Panc1 (cell line): ENCODE data around the gene CORO2A. TPM values are rescaled to one million over a fixed set of nuclear protein-coding genes. Genes with fewer than 3 reads are reported as not detected.

Source experiments
- ATAC-seq: fragments of 200-7000 bp; cut with Tn5 transposase; 2 replicates; pipeline ENCODE4 v1.9.1; 2020; ENCODE audit warnings: mild to moderate bottlenecking, moderate library complexity
- BruUV-seq: library from RNA; stranded (reverse); fragments of 400-500 nt; replicated peaks from 2 replicates; lab custom pipeline; 2021; lab: Mats Ljungman, UMichigan
- CTCF ChIA-PET: fragments of 300-600 bp; sonication (Branson Sonifier 250); formaldehyde crosslinking; loops from one replicate; lab custom pipeline; 2022; ENCODE audit warnings: antibody characterized with exemption; lab: Charles Lee
- POLR2A ChIA-PET: fragments of 300-600 bp; sonication (Branson Sonifier 250); formaldehyde crosslinking; loops from one replicate; lab custom pipeline; 2022; ENCODE audit warnings: antibody characterized with exemption; lab: Charles Lee
- DNase-seq: peaks from one replicate; pipeline ENCODE4 v3.0.0-alpha.2; 2010; ENCODE audit warnings: low read depth, low spot score
- H3K27ac ChIP-seq: 2 replicates; pipeline ENCODE4 v1.5.1; 2011; ENCODE audit warnings: mild to moderate bottlenecking, low read length, inconsistent platforms
- H3K27me3 ChIP-seq: fragments of 200-500 bp; sonication (Bioruptor generic); 2 replicates; pipeline ENCODE4 v1.6.0; 2014; ENCODE audit warnings: low read length, inconsistent platforms; ENCODE audit not compliant: control insufficient read depth, insufficient read depth
- H3K36me3 ChIP-seq: fragments of 200-500 bp; sonication (Bioruptor generic); 2 replicates; pipeline ENCODE4 v1.5.1; 2014; ENCODE audit warnings: inconsistent platforms, mild to moderate bottlenecking, low read length, moderate library complexity; ENCODE audit not compliant: control insufficient read depth, insufficient read depth
- H3K4me1 ChIP-seq: 2 replicates; pipeline ENCODE4 v1.5.1; 2011; ENCODE audit warnings: inconsistent platforms, mild to moderate bottlenecking, low read length, moderate library complexity; ENCODE audit not compliant: control insufficient read depth, insufficient read depth
- H3K4me3 ChIP-seq, 2 experiments: 2 replicates each; pipeline ENCODE4 v1.5.1; 2011 to 2012; ENCODE audit warnings: low read depth in 2 of 2, low read length in 2 of 2, mild to moderate bottlenecking in 2 of 2, inconsistent platforms in 1 of 2, moderate library complexity in 1 of 2
- H3K9me3 ChIP-seq: fragments of 200-500 bp; sonication (Bioruptor generic); 2 replicates; pipeline ENCODE4 v1.5.1; 2014; ENCODE audit warnings: low read depth, mild to moderate bottlenecking, inconsistent platforms, low read length, moderate library complexity; ENCODE audit not compliant: control insufficient read depth, insufficient read depth
- POLR2AphosphoS5 ChIP-seq: IDR thresholded peaks from 2 replicates; pipeline ENCODE4 v1.6.1; 2012; ENCODE audit warnings: mild to moderate bottlenecking, low read depth, low read length, moderate library complexity
- REST ChIP-seq, 2 experiments: IDR thresholded peaks; 2 replicates each; pipeline ENCODE4 v1.6.1; 2011 to 2012; ENCODE audit warnings: low read depth in 2 of 2, control low read depth in 1 of 2, low read length in 1 of 2, mild to moderate bottlenecking in 1 of 2, moderate library complexity in 1 of 2; ENCODE audit not compliant: insufficient read depth in 1 of 2
- SIN3A ChIP-seq: IDR thresholded peaks from 2 replicates; pipeline ENCODE4 v1.6.1; 2012; ENCODE audit warnings: low read depth, mild to moderate bottlenecking, low read length, moderate library complexity, borderline replicate concordance; ENCODE audit not compliant: insufficient read depth
- TCF7L2 ChIP-seq: IDR thresholded peaks from 2 replicates; pipeline ENCODE4 v1.6.1; 2011; ENCODE audit warnings: mild to moderate bottlenecking, low read depth, low read length, inconsistent platforms
- in situ Hi-C: cut with HindIII; loops from 2 replicates; pipeline ENCODE4 v1.10.0; 2016; ENCODE audit warnings: low sequenced_read_pairs, low pct_unique_long_range_greater_than_20kb
- intact Hi-C: fragments of 100-400 bp; cut with micrococcal nuclease; formaldehyde crosslinking; loops from one replicate; pipeline ENCODE4 v1.10.0; 2022; ENCODE audit not compliant: unreplicated experiment
- total RNA-seq: library from RNA; stranded (reverse); gene quantifications from one replicate; pipeline ENCODE4 v1.2.1, GENCODE V29; 2021; ENCODE audit not compliant: unreplicated experiment
- TF ChIP-seq, protein P1 (sequence below): fragments of 450-650 bp; IDR thresholded peaks from 2 replicates; pipeline ENCODE4 v1.5.1; 2017; ENCODE audit warnings: mild to moderate bottlenecking

Gene CORO2A
- total RNA-seq, 1 experiment from 2014 or later, result 2.0 TPM

- DNase-seq (no peak), ATAC-seq (no peak)
- H3K36me3 ChIP-seq, result no peaks in the 10 kb centered on the region
- no peak for TF ChIP-seq POLR2AphosphoS5
- TF ChIP-seq, protein P1, sequence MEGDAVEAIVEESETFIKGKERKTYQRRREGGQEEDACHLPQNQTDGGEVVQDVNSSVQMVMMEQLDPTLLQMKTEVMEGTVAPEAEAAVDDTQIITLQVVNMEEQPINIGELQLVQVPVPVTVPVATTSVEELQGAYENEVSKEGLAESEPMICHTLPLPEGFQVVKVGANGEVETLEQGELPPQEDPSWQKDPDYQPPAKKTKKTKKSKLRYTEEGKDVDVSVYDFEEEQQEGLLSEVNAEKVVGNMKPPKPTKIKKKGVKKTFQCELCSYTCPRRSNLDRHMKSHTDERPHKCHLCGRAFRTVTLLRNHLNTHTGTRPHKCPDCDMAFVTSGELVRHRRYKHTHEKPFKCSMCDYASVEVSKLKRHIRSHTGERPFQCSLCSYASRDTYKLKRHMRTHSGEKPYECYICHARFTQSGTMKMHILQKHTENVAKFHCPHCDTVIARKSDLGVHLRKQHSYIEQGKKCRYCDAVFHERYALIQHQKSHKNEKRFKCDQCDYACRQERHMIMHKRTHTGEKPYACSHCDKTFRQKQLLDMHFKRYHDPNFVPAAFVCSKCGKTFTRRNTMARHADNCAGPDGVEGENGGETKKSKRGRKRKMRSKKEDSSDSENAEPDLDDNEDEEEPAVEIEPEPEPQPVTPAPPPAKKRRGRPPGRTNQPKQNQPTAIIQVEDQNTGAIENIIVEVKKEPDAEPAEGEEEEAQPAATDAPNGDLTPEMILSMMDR, result no peak
- TF ChIP-seq SIN3A, result no peak
- TF ChIP-seq REST (IDR thresholded peaks at IDR 0.05; ENCODE audit: insufficient read depth in 1 of 2, low read depth in 2 of 2, low read length in 1 of 2), result no peak
- no peak for TF ChIP-seq TCF7L2
- ChIA-PET CTCF (no interaction called here), POLR2A (no interaction called here)
- H3K27me3 ChIP-seq, result no peaks in the 10 kb centered on the region
- no peaks in the 10 kb centered on the region for H3K4me1 ChIP-seq
- no peak overlapping the region for H3K27ac ChIP-seq
- no peaks in the 10 kb centered on the region for H3K9me3 ChIP-seq
- no TSS peak for BruUV-seq
- no peak overlapping the region for H3K4me3 ChIP-seq
- in situ Hi-C loops (no loop called here), intact Hi-C loops (no loop called here)
Observed at GRCh38 chr9:98136489-98136888, 55.9 kb downstream of the CORO2A start.

- Histone ChIP-seq H3K4me3 (no peak overlapping the region), H3K36me3 (no peaks in the 10 kb centered on the region), H3K9me3 (no peaks in the 10 kb centered on the region), H3K27ac (no peak overlapping the region), H3K27me3 (no peaks in the 10 kb centered on the region), H3K4me1 (no peaks in the 10 kb centered on the region)
- ATAC-seq (no peak), DNase-seq (no peak)
- CTCF ChIA-PET, result no interaction called here
- intact Hi-C loops (no loop called here), in situ Hi-C loops (no loop called here)
- TF ChIP-seq TCF7L2 (no peak), POLR2AphosphoS5 (no peak), SIN3A (no peak), REST (IDR thresholded peaks at IDR 0.05; ENCODE audit: insufficient read depth in 1 of 2, low read depth in 2 of 2, low read length in 1 of 2) (no peak)
- TF ChIP-seq, protein P1, result no peak
- POLR2A ChIA-PET, result no interaction called here
- BruUV-seq, result no TSS peak
Observed at GRCh38 chr9:98135938-98136337, 56.5 kb downstream of the CORO2A start.
